Activated CD4-positive, alpha-beta T cell treated with anti-CD3 and anti-CD28 coated beads, Interleukin-2, Interleukin-6, amounts not matched to agents 100 ng/mL and 50 ng/mL, durations not matched to agents 16 hours and 8 hours (primary cell): Measurements from ENCODE around the gene FAM136A.
"Not testable (repeated sequence)": the region's sequence is repeated elsewhere in the genome, so short reads cannot be mapped to it uniquely, and the experiment has no call there.

Experiments used
- DNase-seq: peaks from one replicate; pipeline ENCODE4 v3.0.0-alpha.2; 2020

The FAM136A gene

DNA sequence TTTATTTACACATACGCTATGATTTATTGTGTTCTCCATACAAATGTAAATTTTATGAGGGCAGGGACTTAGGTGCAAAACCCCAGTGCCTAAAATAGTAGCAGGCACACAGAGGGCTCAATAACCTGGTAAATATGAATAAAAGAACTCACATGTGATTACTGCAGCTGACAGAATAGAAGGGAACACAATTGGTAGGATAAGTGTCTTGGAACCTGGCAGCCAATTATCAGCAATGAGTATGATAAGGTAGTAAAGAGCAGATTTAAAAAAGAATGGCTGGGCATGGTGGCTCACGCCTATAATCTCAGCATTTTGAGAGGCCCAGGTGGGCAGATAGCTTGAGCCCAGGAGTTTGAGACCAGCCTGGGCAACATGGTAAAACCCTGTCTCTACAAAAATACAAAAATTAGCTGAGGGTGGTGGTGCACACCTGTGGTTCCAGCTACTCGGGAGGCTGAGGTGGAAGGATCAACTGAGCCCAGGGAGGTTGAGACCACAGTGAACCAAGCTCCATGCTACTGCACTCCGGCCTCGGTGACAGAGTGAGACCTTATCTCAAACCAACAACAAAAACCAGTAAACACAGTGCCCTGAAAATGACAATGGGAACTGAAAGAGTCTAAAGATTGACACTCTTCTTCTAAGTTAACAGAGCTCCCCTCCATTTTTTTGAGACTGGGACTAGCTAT, 18.2 kb downstream of the FAM136A start:
- no peak for DNase-seq

DNA sequence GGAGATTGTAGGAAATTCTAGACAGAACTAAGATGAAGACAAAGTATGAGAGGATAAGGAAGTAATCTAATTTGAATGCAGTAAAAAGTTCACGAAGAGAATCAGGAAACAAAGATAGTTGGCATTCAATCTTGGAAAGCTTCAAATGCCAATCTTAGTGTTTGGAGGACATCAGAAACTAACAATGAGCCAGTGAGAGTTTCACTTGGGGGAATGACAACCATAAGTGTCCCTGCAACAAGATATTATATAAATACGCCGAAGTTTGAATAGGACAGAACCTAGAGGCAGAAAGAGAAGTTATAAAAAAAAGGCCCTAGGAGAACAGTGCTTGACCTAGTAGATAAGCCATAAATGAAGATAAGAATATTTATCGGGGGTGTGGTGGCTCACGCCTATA, 19.4 kb downstream of the FAM136A start:
- DNase-seq = no peak

DNA sequence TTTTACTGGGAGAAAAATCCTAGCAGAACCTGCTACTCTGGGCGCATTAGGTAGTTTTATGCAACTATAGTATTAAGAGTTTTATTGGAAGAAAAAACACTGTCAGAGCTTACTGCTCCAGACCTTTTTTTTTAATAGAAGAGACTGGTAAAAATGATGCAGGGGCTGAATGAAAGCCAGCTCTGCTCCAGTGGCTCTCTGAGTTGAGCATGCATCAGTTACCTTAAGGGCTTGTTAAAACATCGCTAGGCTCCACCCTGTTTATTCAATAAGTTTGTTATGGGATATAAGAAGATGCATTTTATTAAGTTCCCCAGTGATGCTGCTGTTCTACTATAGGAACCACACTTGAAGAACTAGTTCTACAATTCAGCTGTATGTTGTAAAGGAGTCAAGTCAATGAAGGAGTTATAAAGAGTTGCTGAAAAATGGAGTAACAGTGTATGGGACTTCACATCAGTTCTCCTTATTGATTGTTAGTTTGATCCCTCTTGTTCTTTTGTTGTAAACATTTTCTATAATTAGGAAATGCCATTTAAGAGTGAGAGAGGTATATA, 21.5 kb downstream of the FAM136A start:
- no peak for DNase-seq

DNA sequence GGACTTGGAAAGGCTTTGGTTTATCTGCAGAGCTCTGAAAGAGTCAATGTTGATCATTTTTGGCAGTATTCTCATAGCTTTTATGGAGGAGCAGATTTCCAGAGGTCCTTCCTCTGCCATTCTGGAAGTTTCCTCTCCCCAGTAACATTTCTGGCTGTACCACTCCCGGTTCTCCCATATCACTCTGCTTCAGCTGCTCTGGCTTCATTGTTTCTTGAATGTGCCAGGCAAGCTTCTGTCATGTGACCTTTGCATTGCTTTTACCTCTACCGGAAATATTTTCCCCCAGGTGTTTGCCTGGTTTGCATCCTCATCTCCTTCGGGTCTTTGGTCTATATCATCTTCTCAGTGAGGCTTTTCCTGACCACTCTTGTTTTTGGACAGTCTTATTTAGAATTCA, 31.5 kb downstream of the FAM136A start:
- no peak for DNase-seq

DNA sequence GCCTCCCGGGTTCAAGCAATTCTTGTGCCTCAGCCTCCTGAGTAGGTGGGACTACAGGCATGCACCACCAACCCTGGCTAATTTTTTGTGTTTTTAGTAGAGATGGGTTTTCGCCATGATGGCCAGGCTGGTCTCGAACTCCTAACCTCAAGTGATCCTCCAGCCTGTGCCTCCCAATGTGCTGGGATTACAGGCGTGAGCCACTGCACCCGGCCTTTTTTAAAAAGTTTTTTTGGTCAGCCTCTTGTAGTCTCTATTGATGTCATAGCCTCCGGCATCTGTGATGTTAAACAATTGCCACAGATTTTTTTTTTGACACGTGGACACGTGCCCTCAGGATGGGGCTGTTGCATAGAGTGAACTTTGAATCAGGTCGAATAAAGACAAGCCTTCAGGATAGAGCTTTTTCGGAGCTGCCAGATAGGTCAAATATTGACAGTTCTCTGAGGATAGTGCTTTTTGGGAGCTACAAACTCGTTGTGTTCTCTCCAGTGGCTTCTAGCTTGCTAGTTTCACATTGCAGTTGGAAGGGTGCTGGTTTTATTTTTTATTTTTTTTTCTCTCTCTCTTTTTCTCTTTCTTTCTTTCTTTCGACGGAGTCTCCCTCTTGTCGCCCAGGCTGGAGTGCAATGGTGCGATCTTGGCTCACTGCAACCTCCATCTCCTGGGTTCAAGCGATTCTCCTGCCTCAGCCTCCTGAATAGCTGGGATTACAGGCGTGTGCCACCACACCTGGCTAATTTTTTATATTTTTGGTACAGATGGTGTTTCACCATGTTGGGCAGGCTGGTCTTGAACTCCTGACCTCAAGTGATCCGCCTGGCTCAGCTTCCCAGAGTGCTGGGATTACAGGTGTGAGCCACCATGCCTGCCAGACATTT, 32.2 kb downstream of the FAM136A start:
- not testable (repeated sequence) for DNase-seq

DNA sequence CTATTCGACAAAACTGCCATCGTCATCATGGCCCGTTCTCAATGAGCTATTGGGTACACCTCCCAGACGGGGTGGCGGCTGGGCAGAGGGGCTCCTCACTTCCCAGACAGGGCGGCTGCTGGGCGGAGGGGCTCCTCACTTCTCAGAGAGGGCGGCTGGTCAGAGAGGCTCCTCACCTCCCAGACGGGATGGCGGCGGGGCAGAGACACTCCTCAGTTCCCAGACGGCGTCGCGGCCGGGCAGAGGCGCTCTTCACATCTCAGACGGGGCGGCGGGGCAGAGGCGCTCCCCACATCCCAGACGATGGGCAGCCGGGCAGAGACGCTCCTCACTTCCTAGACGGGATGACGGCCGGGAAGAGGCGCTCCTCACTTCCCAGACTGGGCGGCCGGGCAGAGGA, 34.9 kb downstream of the FAM136A start:
- not testable (repeated sequence) for DNase-seq

DNA sequence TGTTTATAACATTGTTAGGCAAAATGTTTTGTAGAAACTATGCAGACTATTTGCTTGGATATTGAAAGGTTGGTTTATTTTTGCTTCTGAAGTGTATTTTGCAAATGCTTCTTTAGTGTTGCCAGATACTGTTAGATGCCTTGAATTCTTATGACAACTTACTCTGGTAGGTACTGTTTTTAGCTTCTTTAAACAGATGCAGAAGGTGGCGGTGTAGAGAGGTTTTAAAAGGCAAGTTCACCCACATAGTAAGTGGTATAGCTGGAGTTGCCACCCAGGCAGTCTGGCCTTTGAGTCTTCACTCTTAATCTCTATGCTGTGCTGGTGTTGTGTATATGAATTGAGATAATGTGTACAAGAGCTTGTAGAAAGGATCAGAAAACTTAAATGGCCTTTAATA, 40.4 kb downstream of the FAM136A start:
- no peak for DNase-seq

DNA sequence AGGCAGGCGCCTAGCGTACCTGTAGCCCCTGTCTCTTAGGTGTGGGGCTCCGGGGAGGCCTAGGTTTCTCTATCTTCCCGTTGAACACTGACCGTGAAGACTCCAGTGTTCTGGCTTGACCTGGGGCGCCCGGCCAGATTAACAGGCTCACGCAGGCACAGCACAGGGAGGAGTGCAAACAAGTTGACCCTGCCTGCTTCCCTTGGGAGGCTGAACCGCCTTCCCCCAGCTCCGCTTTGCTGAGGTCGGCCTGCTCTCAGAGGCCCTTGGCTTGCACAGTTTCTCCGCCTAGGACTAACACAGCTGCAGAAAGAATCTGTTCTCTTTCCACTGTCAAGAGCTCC, 43.4 kb downstream of the FAM136A start:
- no peak for DNase-seq

DNA sequence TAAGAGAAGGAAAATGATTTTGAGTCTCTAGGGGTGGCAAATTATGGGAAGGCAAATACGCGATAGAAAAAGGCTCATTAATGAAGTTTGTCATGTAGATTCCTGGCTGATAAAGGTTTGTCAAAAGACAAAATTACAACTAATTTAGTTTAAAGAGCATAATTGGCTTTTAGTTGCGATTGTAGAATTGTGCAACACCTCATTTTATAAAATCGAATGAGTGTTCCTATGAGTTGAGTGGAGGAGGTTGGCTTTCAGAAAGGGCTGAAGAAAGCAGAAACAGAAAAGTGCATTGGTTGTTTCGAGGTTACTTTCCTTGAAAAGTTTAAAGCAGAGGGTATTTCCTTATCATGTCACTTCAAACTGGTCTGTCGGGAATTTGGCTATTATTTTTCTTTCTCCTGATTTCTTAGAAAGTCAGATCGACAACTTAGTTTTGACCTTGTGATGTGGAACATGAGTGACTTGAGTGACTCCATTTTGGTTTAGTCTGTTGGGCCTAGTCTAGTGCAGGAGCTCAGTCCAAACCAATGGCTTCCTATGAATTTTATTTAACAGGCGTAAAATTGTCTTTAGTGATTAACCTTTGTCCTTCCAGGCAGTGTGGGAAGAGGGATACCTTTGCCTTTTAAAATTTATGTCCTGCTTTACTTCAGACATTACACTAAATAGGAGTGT, 46.1 kb downstream of the FAM136A start:
- DNase-seq = no peak

DNA sequence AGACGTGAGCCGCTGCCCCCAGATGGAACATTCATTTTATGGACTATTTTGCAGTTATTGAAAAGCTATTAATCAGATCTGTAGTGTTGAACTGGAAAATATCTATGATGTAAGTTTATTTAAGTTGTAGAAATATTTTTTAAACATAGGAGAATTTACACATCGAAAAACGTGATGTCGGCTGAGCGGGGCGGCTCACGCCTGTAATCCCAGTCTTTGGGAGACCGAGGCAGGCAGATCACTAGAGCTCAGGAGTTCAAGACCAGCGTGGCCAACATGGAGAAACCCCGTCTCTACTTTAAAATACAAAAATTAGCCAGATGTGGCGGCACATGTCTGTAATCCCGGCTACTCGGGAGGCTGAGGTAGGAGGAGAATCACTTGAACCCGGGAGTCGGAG, 51.4 kb downstream of the FAM136A start:
- DNase-seq = no peak

DNA sequence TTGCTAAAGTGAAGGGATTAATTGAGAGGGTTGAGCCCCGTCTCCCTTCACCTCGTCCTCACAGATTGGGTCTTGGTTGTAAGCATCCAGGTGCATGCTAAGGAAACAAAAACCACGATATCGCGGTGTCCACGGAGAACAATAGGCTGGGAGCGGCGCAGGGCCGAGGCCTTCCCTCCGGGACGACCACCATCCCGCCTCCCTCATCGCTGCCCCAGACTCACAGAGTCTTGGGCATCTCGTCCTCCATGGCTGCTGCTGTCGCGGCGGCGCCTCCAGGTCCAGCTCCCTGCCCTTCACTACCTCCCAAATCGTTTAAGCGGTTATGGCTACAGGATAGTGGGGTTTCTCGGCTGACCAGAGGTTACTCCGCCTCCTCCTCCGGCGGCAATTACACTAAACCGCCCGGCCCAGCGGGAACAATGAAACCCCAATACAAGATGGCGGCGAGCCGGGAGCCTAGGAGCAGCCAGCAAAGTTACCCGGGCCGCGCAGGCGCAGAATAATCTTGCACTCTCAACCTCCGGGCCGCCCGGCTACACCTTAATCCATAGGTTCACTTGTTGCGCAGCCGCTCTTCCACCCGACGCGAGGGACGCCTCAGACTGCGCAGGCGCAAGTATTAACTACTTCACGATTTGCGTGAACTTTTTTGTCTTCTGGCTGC, 53.6 kb downstream of the FAM136A start, which contains the start of gene TIA1:
Gene TIA1, minus strand, starts transcription at position 448 of the 667 bp plus-strand sequence. Its CDS starts 198 bp downstream, at position 250.
- peak; percentile 98 for DNase-seq

DNA sequence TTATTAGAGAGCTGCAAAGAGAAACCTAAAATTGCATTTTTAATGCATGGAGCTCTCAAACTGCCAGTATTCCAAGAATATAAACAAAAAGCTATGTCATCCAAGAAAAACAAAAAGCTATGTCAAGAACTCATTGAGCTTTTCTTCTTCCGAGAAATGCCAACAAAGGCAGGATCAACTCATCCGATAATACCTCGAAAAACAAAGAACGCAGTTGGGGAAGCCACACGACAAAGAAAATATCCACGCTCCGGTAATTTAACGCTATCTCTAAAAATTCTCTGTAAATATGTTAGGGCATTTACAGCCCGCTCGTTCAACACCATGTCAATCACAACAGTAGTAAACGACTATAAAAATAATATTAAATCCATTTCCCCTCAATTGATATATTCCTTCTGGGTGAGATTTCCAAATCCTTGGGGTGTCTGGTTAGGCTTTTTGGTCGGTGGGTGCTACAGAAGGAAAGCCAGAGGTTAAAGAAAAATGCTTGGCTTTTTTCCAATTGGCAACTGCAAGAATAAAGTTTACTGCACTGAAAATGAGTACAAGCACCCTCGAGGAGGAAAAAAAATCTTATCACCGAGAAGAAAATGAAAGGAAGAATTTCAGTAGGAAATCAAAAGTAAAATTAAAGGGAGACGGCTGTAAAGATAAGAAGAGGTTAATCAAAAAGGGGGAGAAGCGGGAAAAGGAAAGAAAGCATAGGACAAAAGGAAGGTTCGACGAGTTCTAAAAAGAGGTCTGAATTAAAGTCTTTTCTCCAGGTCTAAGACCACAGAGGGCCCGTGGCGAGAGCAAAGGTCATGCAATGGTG, 54.3 kb downstream of the FAM136A start:
- peak; percentile 12 for DNase-seq
